HepG2 (cell line): Measurements from ENCODE around the gene VEZF1. TPM values are rescaled to one million over a fixed set of nuclear protein-coding genes. Genes with fewer than 3 reads are reported as not detected.
A peak's percentile ranks its signal among the peaks of the same experiment; 100 is the strongest.

Experiments used
- BHLHE40 ChIP-seq: IDR thresholded peaks from 2 replicates; pipeline ENCODE4 v1.6.1; 2011; ENCODE audit warnings: low read length, improper control_type of control experiment
- CHD2 ChIP-seq: IDR thresholded peaks from 2 replicates; pipeline ENCODE4 v1.6.1; 2011; ENCODE audit warnings: low read depth, low read length, improper control_type of control experiment
- FOXP4 ChIP-seq: sonication (generic); formaldehyde crosslinking; IDR thresholded peaks from 2 replicates; pipeline ENCODE4 v1.4.0; 2020; ENCODE audit warnings: missing genetic modification reagents
- HOXA7 ChIP-seq: sonication (generic); formaldehyde crosslinking; IDR thresholded peaks from 2 replicates; pipeline ENCODE4 v1.8.1; 2022; ENCODE audit warnings: mild to moderate bottlenecking, missing genetic modification reagents, moderate library complexity
- IKZF1 ChIP-seq: fragments of 450-650 bp; IDR thresholded peaks from 2 replicates; pipeline ENCODE4 v1.7.1; 2016
- KLF9 ChIP-seq: IDR thresholded peaks from 2 replicates; pipeline ENCODE4 v1.6.1; 2016; ENCODE audit warnings: low read depth
- PRDM10 ChIP-seq: sonication (generic); formaldehyde crosslinking; IDR thresholded peaks from 2 replicates; pipeline ENCODE4 v1.4.0; 2020; ENCODE audit warnings: low read depth, missing genetic modification reagents
- SALL2 ChIP-seq: sonication (generic); formaldehyde crosslinking; IDR thresholded peaks from 2 replicates; pipeline ENCODE4 v1.8.1; 2023; ENCODE audit warnings: mild to moderate bottlenecking, missing genetic modification reagents, inconsistent platforms
- SKIL ChIP-seq: sonication (generic); formaldehyde crosslinking; IDR thresholded peaks from 2 replicates; pipeline ENCODE4 v1.8.0; 2022; ENCODE audit warnings: missing genetic modification reagents, mild to moderate bottlenecking, moderate library complexity, borderline replicate concordance
- TP53 ChIP-seq: sonication (generic); formaldehyde crosslinking; conservative IDR thresholded peaks from 2 replicates; pipeline ENCODE4 v1.4.0; 2020; ENCODE audit warnings: missing genetic modification reagents
- ZBTB46 ChIP-seq: sonication (generic); formaldehyde crosslinking; IDR thresholded peaks from 2 replicates; pipeline ENCODE4 v1.4.0; 2020; ENCODE audit warnings: mild to moderate bottlenecking, missing genetic modification reagents, borderline replicate concordance
- ZNF230 ChIP-seq: sonication (generic); formaldehyde crosslinking; IDR thresholded peaks from 2 replicates; pipeline ENCODE4 v1.4.0; 2020; ENCODE audit warnings: mild to moderate bottlenecking, missing genetic modification reagents
- ZNF558 ChIP-seq: sonication (generic); formaldehyde crosslinking; IDR thresholded peaks from 2 replicates; pipeline ENCODE4 v1.9.0; 2022; ENCODE audit warnings: mild to moderate bottlenecking, missing genetic modification reagents, borderline replicate concordance
- ZNF746 ChIP-seq: sonication (generic); formaldehyde crosslinking; IDR thresholded peaks from 2 replicates; pipeline ENCODE4 v1.8.0; 2022; ENCODE audit warnings: mild to moderate bottlenecking, missing genetic modification reagents
- ZNF879 ChIP-seq: sonication (generic); formaldehyde crosslinking; IDR thresholded peaks from 2 replicates; pipeline ENCODE4 v1.8.1; 2023; ENCODE audit warnings: missing genetic modification reagents
- polyA plus RNA-seq, 8 experiments: library from polyadenylated mRNA; depleted of rRNA in 3 of 8; stranded (reverse) in 7 of 8; unstranded in 1 of 8; fragments of >200 nt; fragmentation: Illumina TruSeq in 4 of 8; extraction: Trizol in 4 of 8; gene quantifications; 2 replicates each; pipeline versions ENCODE4 v1.2.1 to v1.2.3, GENCODE V29; 2011 to 2016; ENCODE audit warnings: low read depth in 4 of 8, missing spikeins in 1 of 8, mixed read lengths in 1 of 8; ENCODE audit not compliant: insufficient read depth in 1 of 8
- total RNA-seq, 5 experiments: library from RNA; depleted of rRNA; stranded (reverse); fragments of >200 nt; fragmentation: Illumina TruSeq; extraction: Trizol; gene quantifications; 2 replicates each; pipeline ENCODE4 v1.2.3, GENCODE V29; 2016; ENCODE audit warnings: low read depth in 1 of 5

The VEZF1 gene
- total and polyA plus RNA-seq, 2 of the 13 experiments (the other 11 are each of a cell fraction or from before 2014, with no cell fraction given): 45.9 to 49.7 TPM

GRCh38 chr17:57995076-57995956 lies 7.3 kb upstream of the VEZF1 start (continued):
- TF ChIP-seq SKIL (CRISPR knock-in tag): no peak
- TF ChIP-seq PRDM10 (CRISPR knock-in tag): peak; percentile 40; the same call in 1 of the 2 replicates
- TF ChIP-seq BHLHE40: no peak
- TF ChIP-seq SALL2 (CRISPR knock-in tag): no peak
- TF ChIP-seq ZNF746 (CRISPR knock-in tag): no peak
- TF ChIP-seq ZNF558: no peak
- no peak for TF ChIP-seq KLF9 (CRISPR knock-in tag)
- TF ChIP-seq ZBTB46: no peak; the same call in 1 of the 2 replicates
- no peak for TF ChIP-seq ZNF879 (CRISPR knock-in tag)
- no peak for TF ChIP-seq TP53 (CRISPR knock-in tag)
- no peak for TF ChIP-seq FOXP4
- no peak; the same call in 1 of the 2 replicates for TF ChIP-seq ZNF230
- TF ChIP-seq IKZF1: no peak
- no peak for TF ChIP-seq CHD2
- TF ChIP-seq HOXA7 (CRISPR knock-in tag): no peak
